ENCODE measurements around the gene PTPN4. TPM values are rescaled to one million over a fixed set of nuclear protein-coding genes. Genes with fewer than 3 reads are reported as not detected.

PTPN4 gene
- total and polyA plus RNA-seq, 7 donors = 1.8 to 42.9 (median 21.7) TPM

- no peak for TF ChIP-seq POLR2AphosphoS5 (IDR thresholded peaks at IDR 0.05)
- TF ChIP-seq, protein P1, sequence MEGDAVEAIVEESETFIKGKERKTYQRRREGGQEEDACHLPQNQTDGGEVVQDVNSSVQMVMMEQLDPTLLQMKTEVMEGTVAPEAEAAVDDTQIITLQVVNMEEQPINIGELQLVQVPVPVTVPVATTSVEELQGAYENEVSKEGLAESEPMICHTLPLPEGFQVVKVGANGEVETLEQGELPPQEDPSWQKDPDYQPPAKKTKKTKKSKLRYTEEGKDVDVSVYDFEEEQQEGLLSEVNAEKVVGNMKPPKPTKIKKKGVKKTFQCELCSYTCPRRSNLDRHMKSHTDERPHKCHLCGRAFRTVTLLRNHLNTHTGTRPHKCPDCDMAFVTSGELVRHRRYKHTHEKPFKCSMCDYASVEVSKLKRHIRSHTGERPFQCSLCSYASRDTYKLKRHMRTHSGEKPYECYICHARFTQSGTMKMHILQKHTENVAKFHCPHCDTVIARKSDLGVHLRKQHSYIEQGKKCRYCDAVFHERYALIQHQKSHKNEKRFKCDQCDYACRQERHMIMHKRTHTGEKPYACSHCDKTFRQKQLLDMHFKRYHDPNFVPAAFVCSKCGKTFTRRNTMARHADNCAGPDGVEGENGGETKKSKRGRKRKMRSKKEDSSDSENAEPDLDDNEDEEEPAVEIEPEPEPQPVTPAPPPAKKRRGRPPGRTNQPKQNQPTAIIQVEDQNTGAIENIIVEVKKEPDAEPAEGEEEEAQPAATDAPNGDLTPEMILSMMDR (IDR thresholded peaks at IDR 0.05) = no peak
- TF ChIP-seq EP300 (IDR thresholded peaks at IDR 0.05) = no peak
- TF ChIP-seq POLR2A (IDR thresholded peaks at IDR 0.05) = no peak
- intact Hi-C loops (cut with DNase I) = no loop called here
- no peak for DNase-seq
These were observed 23.7 kb upstream of the PTPN4 start for GRCh38 chr2:119736021-119736420.

GRCh38 chr2:119739580-119740255 lies 20.0 kb upstream of the PTPN4 start:
- Histone ChIP-seq H3K4me1 (peaks cover 0 to 7% (median 6%) of the 10 kb centered on the region in 4 donors), H3K9me3 (no peaks in the 10 kb centered on the region), H3K36me3 (no peaks in the 10 kb centered on the region), H3K27ac (no peak overlapping the region), H3K4me3 (no peak overlapping the region), H3K27me3 (no peaks in the 10 kb centered on the region)
- WGBS, 2 donors = 54 to 78% methylated on average over 3 of the region's 3 CpGs
- intact Hi-C loops (cut with DNase I) = no loop called here
- no peak for TF ChIP-seq EP300 (IDR thresholded peaks at IDR 0.05)
- TF ChIP-seq POLR2A (IDR thresholded peaks at IDR 0.05) = no peak
- no peak for TF ChIP-seq POLR2AphosphoS5 (IDR thresholded peaks at IDR 0.05)
- TF ChIP-seq, protein P1 (IDR thresholded peaks at IDR 0.05) = no peak
- no peak for DNase-seq

More at GRCh38 chr2:119736021-119736420, 23.7 kb upstream of the PTPN4 start:
- WGBS, 2 donors = 70 to 74% methylated on average over 5 of the region's 5 CpGs
- H3K9me3 ChIP-seq = no peaks in the 10 kb centered on the region
- H3K27ac ChIP-seq = no peak overlapping the region
- H3K4me3 ChIP-seq = no peak overlapping the region
- no peaks in the 10 kb centered on the region for H3K27me3 ChIP-seq
- H3K4me1 ChIP-seq = no peaks in the 10 kb centered on the region
- no peaks in the 10 kb centered on the region for H3K36me3 ChIP-seq

GRCh38 chr2:119741001-119741400 lies 18.7 kb upstream of the PTPN4 start:
- H3K4me1 ChIP-seq = peaks cover 0 to 20% (median 11%) of the 10 kb centered on the region in 4 donors
- no peak overlapping the region for H3K4me3 ChIP-seq
- intact Hi-C loops (cut with DNase I) = no loop called here
- no peak for DNase-seq
- WGBS, 2 donors = 94 to 95% methylated on average over 3 of the region's 3 CpGs
- H3K27me3 ChIP-seq = no peaks in the 10 kb centered on the region
- H3K36me3 ChIP-seq = no peaks in the 10 kb centered on the region
- no peaks in the 10 kb centered on the region for H3K9me3 ChIP-seq
- H3K27ac ChIP-seq = no peak overlapping the region
- TF ChIP-seq EP300 (IDR thresholded peaks at IDR 0.05) (no peak), POLR2AphosphoS5 (IDR thresholded peaks at IDR 0.05) (no peak), POLR2A (IDR thresholded peaks at IDR 0.05) (no peak)
- TF ChIP-seq, protein P1 (IDR thresholded peaks at IDR 0.05) = no peak

DNA sequence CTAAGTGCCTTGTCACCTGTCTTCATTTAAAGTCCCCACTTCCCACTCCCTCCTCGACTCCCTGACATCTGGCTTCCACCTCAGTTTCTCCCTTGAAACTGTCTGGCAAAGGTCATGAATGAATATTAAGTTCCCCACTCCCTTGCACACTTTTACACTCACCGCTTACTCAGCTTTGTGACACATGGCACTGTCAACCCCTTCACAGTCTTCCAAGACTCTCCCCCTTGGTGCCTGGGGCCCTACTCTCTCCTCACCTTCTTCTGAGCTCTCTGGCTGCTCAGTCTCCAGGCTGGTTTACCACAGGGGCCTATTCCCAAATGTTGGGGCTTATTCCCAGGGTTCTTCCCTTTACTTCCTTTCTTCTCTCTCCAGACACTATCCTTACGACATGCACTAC lies 17.9 kb upstream of the PTPN4 start:
- intact Hi-C loops (cut with DNase I) = no loop called here
- H3K4me1 ChIP-seq = peaks cover 0 to 20% (median 11%) of the 10 kb centered on the region in 4 donors
- no peak overlapping the region for H3K27ac ChIP-seq
- H3K4me3 ChIP-seq = no peak overlapping the region
- TF ChIP-seq POLR2A (IDR thresholded peaks at IDR 0.05) (no peak), EP300 (IDR thresholded peaks at IDR 0.05) (no peak), POLR2AphosphoS5 (IDR thresholded peaks at IDR 0.05) (no peak)
- TF ChIP-seq, protein P1 (IDR thresholded peaks at IDR 0.05) = no peak
- no peaks in the 10 kb centered on the region for H3K36me3 ChIP-seq
- H3K9me3 ChIP-seq = no peaks in the 10 kb centered on the region
- no peak for DNase-seq
- H3K27me3 ChIP-seq = no peaks in the 10 kb centered on the region
- 88 to 89% methylated on average over 3 of the region's 3 CpGs for WGBS, 2 donors
